Measurements from ENCODE around the gene RFK.

DNA sequence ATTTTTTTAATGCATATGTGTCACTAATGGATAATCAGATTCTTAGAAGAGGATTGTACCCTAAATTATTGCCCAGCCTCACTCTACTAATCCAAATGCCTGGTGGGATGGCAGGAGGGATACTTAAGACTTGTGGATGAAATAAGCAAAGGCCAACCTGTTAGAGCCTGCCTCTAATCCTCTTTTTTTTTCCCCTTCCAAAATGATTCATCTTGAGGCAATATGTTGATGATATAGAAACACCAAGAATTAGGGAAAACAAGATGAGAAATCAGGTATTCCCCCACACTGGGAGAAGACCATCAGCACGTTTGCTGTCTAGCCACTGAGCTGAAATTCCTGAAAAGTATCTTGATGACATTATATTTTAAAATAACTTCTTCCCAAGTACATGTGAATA lies 52.0 kb downstream of the RFK start:
- TF ChIP-seq, protein P1, sequence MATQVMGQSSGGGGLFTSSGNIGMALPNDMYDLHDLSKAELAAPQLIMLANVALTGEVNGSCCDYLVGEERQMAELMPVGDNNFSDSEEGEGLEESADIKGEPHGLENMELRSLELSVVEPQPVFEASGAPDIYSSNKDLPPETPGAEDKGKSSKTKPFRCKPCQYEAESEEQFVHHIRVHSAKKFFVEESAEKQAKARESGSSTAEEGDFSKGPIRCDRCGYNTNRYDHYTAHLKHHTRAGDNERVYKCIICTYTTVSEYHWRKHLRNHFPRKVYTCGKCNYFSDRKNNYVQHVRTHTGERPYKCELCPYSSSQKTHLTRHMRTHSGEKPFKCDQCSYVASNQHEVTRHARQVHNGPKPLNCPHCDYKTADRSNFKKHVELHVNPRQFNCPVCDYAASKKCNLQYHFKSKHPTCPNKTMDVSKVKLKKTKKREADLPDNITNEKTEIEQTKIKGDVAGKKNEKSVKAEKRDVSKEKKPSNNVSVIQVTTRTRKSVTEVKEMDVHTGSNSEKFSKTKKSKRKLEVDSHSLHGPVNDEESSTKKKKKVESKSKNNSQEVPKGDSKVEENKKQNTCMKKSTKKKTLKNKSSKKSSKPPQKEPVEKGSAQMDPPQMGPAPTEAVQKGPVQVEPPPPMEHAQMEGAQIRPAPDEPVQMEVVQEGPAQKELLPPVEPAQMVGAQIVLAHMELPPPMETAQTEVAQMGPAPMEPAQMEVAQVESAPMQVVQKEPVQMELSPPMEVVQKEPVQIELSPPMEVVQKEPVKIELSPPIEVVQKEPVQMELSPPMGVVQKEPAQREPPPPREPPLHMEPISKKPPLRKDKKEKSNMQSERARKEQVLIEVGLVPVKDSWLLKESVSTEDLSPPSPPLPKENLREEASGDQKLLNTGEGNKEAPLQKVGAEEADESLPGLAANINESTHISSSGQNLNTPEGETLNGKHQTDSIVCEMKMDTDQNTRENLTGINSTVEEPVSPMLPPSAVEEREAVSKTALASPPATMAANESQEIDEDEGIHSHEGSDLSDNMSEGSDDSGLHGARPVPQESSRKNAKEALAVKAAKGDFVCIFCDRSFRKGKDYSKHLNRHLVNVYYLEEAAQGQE (IDR thresholded peaks at IDR 0.05; ENCODE audit: low read depth), result no peak
- no peak for TF ChIP-seq EZH2phosphoT487 (IDR thresholded peaks at IDR 0.05; ENCODE audit: borderline replicate concordance)

Measured in HCT116 (cell line).